Peyer's patch (tissue), 4 donors: ENCODE results near the gene CCT3. TPM values are rescaled to one million over a fixed set of nuclear protein-coding genes. Genes with fewer than 3 reads are reported as not detected.

Experiments
- DNase-seq, 3 donors: peaks; one replicate each; pipeline ENCODE4 v3.0.0-alpha.2; 2017 to 2019
- H3K27ac ChIP-seq, 4 donors: fragments of 200-600 bp; sonication (generic); one replicate each; pipeline ENCODE4 v1.5.1; 2016 to 2019
- H3K27me3 ChIP-seq, 2 donors: fragments of 200-600 bp; sonication (generic); one replicate each; pipeline ENCODE4 v1.5.1; 2019
- H3K36me3 ChIP-seq, 3 donors: fragments of 200-600 bp; sonication (generic); one replicate each; pipeline ENCODE4 v1.5.1; 2016 to 2019
- H3K4me1 ChIP-seq, 4 donors: fragments of 200-600 bp; sonication (generic); one replicate each; pipeline ENCODE4 v1.5.1; 2016 to 2019
- H3K4me3 ChIP-seq, 4 donors: fragments of 200-600 bp; sonication (generic); 1 replicate in 3 of 4; 2 replicates in 1 of 4; pipeline ENCODE4 v1.5.1; 2016 to 2019; ENCODE audit warnings: mild to moderate bottlenecking in 1 of 4
- H3K9me3 ChIP-seq, 4 donors: fragments of 200-600 bp; sonication (generic); one replicate each; pipeline ENCODE4 v1.5.1; 2016 to 2019; ENCODE audit warnings: mild to moderate bottlenecking in 1 of 4
- POLR2A ChIP-seq, 2 donors: fragments of 450-650 bp; IDR thresholded peaks; one replicate each; pipeline ENCODE4 v1.5.1; 2017; ENCODE audit warnings: antibody characterized with exemption in 2 of 2, mild to moderate bottlenecking in 2 of 2, moderate library complexity in 2 of 2
- total RNA-seq, 4 donors: library from RNA; depleted of rRNA; stranded (reverse); fragments of >200 nt; gene quantifications; one replicate each; pipeline ENCODE4 v1.1.0, GENCODE V29; 2016
- TF ChIP-seq, protein P1 (sequence below), 6 experiments: fragments of 450-650 bp in 4 of 6; fragments of 200-600 bp in 2 of 6; sonication (generic) in 1 of 6; IDR thresholded peaks; one replicate each; pipeline ENCODE4 v1.5.1; 2017 to 2019; ENCODE audit warnings: antibody characterized with exemption in 6 of 6, mild to moderate bottlenecking in 3 of 6, moderate library complexity in 1 of 6

The CCT3 gene
- total RNA-seq, 4 donors from 2014 or later, result 63.9 to 148 (median 134) TPM

DNA sequence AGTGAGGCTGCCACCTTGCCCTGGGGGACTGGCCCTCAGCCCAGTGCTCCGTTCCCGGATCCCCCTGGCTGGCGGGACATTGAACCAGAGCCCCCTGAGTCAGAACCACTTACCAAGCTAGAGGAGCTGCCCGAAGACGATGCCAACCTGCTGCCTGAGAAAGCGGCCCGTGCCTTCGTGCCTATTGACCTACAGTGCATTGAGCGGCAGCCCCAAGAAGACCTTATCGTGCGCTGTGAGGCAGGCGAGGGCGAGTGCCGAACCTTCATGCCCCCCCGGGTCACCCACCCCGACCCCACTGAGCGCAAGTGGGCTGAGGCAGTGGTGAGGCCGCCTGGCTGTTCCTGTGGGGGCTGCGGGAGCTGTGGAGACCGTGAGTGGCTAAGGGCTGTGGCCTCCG, 52.7 kb downstream of the CCT3 start:
- TF ChIP-seq POLR2A (IDR thresholded peaks at IDR 0.05), result no peak
- TF ChIP-seq, protein P1, sequence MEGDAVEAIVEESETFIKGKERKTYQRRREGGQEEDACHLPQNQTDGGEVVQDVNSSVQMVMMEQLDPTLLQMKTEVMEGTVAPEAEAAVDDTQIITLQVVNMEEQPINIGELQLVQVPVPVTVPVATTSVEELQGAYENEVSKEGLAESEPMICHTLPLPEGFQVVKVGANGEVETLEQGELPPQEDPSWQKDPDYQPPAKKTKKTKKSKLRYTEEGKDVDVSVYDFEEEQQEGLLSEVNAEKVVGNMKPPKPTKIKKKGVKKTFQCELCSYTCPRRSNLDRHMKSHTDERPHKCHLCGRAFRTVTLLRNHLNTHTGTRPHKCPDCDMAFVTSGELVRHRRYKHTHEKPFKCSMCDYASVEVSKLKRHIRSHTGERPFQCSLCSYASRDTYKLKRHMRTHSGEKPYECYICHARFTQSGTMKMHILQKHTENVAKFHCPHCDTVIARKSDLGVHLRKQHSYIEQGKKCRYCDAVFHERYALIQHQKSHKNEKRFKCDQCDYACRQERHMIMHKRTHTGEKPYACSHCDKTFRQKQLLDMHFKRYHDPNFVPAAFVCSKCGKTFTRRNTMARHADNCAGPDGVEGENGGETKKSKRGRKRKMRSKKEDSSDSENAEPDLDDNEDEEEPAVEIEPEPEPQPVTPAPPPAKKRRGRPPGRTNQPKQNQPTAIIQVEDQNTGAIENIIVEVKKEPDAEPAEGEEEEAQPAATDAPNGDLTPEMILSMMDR (IDR thresholded peaks at IDR 0.05), result no peak

DNA sequence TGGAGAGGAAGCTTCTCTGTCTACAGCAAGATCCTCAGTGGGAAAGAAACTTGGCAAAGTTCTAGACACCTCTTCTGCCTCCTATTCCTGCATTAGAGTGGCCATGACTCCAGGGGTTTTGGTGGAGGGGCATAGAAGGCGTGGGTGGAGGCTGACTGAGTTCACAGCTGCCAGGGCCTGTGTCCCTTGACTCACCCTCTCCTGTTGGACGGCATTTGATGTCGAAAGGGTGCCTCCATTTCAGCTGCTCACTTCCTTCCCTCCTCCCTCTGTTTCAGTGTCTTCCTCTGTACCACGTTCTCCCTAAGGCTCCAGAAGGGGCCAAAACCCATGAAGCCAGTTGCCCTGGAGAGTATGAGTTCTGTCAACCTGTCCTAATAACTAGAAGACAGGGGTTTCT, 53.3 kb downstream of the CCT3 start:
- Histone ChIP-seq H3K4me3 (no peak overlapping the region), H3K27ac (no peak overlapping the region), H3K9me3 (no peaks in the 10 kb centered on the region), H3K27me3 (no peaks in the 10 kb centered on the region), H3K4me1 (peaks cover 0 to 33% (median 4%) of the 10 kb centered on the region in 4 donors), H3K36me3 (peaks cover 0 to 7% (median 0%) of the 10 kb centered on the region in 3 donors)
- DNase-seq, result no peak
- TF ChIP-seq, protein P1 (IDR thresholded peaks at IDR 0.05), result no peak
- no peak for TF ChIP-seq POLR2A (IDR thresholded peaks at IDR 0.05)

More for the DNA sequence above, 52.7 kb downstream of the CCT3 start:
- H3K27ac ChIP-seq, result no peak overlapping the region
- no peak overlapping the region for H3K4me3 ChIP-seq
- no peaks in the 10 kb centered on the region for H3K9me3 ChIP-seq
- H3K4me1 ChIP-seq, result peaks cover 0 to 27% (median 4%) of the 10 kb centered on the region in 4 donors
- DNase-seq, result no peak
- peaks cover 0 to 7% (median 0%) of the 10 kb centered on the region in 3 donors for H3K36me3 ChIP-seq
- no peaks in the 10 kb centered on the region for H3K27me3 ChIP-seq

DNA sequence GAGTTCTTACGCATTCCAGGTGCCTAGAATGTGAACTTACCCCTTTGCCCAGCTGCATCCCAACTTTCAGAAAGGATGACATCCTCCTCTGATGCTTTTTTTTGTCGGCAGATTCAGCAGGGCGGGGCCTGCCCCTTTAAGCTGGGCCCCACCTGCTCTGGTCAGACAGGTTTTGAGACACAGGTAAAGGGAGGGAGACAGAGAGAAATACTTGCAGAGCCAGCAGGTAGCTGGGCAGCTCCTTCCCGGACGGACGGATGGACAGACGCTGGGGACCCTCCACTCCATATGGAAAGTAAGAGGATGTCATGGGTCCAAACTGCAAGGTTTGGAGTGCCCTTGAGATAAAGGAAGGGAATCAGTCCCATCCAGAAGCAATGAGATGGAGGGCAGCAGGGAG, 54.0 kb downstream of the CCT3 start, which contains the start of gene TMEM79:
TMEM79 (plus strand) TSS at position 214 of the 400 bp plus-strand sequence. CDS start 902 bp downstream, outside the sequence.
- H3K4me3 ChIP-seq, result peak within 1 kb of the TSS; percentile 68 to 92 (median 80)
- H3K36me3 ChIP-seq, result peaks cover 0 to 7% (median 0%) of the 10 kb centered on the region in 3 donors
- no peaks in the 10 kb centered on the region for H3K9me3 ChIP-seq
- peak within 1 kb of the TSS; percentile 91 to 93 (median 93) for H3K27ac ChIP-seq
- DNase-seq, result no peak
- TF ChIP-seq, protein P1 (IDR thresholded peaks at IDR 0.05), result no peak
- TF ChIP-seq POLR2A (IDR thresholded peaks at IDR 0.05), result no peak
- H3K27me3 ChIP-seq, result no peaks in the 10 kb centered on the region
- H3K4me1 ChIP-seq, result peaks cover 0 to 33% (median 4%) of the 10 kb centered on the region in 4 donors

DNA sequence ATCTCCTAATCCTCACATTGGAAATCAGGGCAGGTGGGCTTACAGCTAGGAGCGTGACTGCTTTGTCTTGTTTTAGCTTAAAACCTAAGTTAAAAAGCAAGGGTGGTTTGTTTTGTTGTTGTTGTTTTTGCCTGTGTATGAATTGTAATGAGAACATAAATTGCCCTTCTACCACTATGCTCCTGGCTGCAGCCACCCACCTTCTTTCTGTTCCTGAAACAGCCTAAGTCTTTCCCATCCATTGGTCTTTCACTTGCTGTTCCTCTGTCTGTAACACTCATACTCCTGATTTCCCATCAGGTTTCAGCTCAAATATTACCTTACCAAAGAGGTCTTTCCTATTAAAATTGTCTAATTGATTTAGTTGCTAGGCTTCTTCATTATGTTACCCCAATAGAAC, 54.6 kb downstream of the CCT3 start:
- no peak overlapping the region for H3K27ac ChIP-seq
- DNase-seq, result no peak
- H3K9me3 ChIP-seq, result no peaks in the 10 kb centered on the region
- no peaks in the 10 kb centered on the region for H3K27me3 ChIP-seq
- H3K36me3 ChIP-seq, result peaks cover 0 to 12% (median 0%) of the 10 kb centered on the region in 3 donors
- H3K4me1 ChIP-seq, result peaks cover 0 to 33% (median 4%) of the 10 kb centered on the region in 4 donors
- peak overlapping the region; percentile 68 to 92 (median 80) for H3K4me3 ChIP-seq
- no peak for TF ChIP-seq POLR2A (IDR thresholded peaks at IDR 0.05)
- TF ChIP-seq, protein P1 (IDR thresholded peaks at IDR 0.05), result no peak

DNA sequence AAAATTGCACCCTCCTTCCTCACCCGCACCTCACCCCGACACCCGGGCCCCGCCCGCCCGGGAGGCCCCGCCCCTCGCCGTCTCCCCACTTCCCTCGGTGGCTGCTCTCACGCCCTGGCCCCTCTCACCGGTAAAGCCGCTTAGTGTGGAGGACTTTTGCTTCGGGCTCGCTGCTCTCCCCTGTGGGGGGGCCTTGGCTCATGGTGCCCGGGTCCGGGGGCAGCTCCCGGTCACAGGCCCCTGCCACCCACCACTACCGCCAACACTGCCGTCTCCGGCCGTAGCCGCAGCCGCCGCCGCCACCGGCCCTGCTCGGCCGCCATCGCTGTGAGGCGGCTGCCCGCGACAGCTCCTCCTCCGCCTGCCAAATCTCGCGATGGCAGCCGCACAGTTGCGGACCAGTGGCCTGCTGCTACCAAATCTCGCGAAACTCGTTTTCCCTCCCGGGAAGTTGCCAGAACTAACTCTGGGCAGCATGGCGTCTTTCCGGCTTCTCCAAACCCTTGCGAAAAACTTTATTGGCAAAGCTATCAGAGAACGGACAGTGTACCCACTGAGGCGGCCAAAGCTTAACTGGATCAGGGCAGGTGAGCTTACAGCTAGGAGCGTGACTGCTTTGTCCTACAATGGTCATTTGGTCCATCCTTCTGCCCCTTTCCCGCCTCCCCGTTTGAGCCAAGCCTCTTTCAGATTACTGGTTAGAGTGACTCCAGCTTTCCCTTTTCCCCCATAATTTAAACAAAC, 55.4 kb downstream of the CCT3 start, which contains the start of gene SMG5:
SMG5 (minus strand) TSS at position 347 of the 744 bp plus-strand sequence; CDS start at position 202, 145 bp downstream.
- Histone ChIP-seq H3K27me3 (no peaks in the 10 kb centered on the region), H3K9me3 (no peaks in the 10 kb centered on the region), H3K4me3 (peak within 1 kb of the TSS; percentile 68 to 92 (median 80)), H3K4me1 (peaks cover 0 to 33% (median 4%) of the 10 kb centered on the region in 4 donors), H3K36me3 (peaks cover 0 to 21% (median 0%) of the 10 kb centered on the region in 3 donors), H3K27ac (peak within 1 kb of the TSS; percentile 91 to 93 (median 93))
- peak; percentile 95 to 98 (median 95) for DNase-seq
- TF ChIP-seq POLR2A (IDR thresholded peaks at IDR 0.05), result peak; percentile 91 to 93
- TF ChIP-seq, protein P1 (IDR thresholded peaks at IDR 0.05), result no peak
